ENCODE measurements around the gene ZDHHC14.
A peak's percentile ranks its signal among the peaks of the same experiment; 100 is the strongest.
"Not testable (repeated sequence)": the region's sequence is repeated elsewhere in the genome, so short reads cannot be mapped to it uniquely, and the experiment has no call there.

The ZDHHC14 gene

GRCh38 chr6:157380779-157381561, at the start of gene ZDHHC14:
Gene ZDHHC14 (plus strand): TSS chr6:157381190.
- peak; percentile 66 to 83 for DNase-seq

GRCh38 chr6:157332813-157333212, 48.2 kb upstream of the ZDHHC14 start:
- DNase-seq, result no peak

DNA sequence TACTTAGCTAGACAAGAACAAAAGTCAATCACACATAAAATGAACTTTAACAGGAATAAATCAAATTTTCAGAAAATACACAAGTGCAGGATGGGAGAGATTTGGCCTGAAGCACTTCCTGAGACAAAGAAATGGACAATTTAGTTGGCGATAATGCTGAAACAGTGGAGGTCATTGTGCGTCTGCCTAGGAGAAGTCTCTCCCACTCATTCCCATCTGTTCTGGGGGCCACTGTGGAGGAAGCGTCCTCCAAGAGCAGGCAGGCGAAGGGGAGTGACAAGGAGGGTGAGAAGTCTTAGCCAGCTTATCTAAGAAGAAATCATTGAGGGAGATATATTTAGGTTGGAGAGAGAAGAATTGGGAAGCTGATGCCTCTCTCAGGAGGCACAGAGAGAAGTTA, 47.5 kb upstream of the ZDHHC14 start:
- DNase-seq, result no peak

- DNase-seq, result no peak
Observed at GRCh38 chr6:157333956-157334355, 47.0 kb upstream of the ZDHHC14 start.

- peak in 1 of 2 experiments; percentile 18 for DNase-seq
Observed at GRCh38 chr6:157335829-157336228, 45.2 kb upstream of the ZDHHC14 start.

DNA sequence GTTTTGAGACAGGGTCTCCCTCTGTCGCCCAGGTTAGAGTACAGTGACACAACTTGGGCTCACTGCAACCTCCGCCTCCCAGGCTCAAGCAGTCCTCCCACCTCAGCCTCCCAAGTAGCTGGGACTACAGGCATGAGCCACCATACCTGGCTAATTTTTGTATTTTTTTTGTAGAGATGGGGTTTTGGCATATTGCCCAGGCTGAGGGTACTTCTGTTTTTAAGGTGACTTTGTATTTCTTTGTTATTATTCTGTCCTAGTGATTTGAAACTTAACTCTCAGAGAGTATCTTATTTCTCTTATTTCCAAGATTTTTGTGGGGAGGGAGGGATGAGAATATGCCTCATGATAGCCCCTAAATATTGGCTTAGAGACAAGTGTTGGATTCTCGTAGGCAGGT, 43.7 kb upstream of the ZDHHC14 start:
- DNase-seq, result not testable (repeated sequence)

- no peak for DNase-seq
Observed at GRCh38 chr6:157337751-157338150, 43.2 kb upstream of the ZDHHC14 start.

DNA sequence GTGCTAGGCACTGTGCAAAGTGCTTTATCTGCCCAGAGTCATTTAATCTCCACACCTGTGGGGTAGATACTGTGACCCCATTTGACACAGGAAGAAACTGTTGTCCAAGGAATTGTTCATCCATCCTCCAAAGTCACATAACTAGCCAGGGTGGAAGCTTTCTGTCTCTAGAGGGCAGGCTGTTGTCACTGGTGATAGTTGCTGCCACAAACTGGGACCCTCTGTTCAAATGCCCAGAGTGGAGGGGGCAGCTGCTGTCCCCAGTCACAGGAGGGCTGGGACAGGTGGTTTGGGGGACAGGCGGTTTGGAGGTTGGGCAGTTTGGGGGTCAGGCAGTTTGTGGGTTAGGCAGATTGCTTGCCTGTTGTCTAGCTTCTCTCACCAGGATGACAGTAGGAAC, 41.6 kb upstream of the ZDHHC14 start:
- DNase-seq, result no peak

DNA sequence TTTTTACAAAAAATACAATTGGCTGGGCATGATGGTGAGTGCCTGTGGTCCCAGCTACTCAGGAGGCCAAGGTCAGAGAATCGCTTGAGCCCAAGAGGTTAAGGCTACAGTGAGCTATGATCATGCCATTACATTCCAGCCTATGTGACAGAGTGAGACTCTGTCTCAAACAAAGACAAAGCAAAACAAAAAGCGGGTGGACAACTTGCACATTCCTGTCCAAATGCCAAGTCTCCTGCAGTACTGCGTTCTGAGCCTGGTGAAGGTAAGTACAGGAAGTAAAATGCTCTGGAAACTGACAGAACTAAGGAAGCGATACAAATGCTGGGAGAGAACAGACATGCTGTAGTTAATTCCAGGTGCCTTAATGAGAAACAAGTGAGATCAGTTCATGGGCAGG, 37.3 kb upstream of the ZDHHC14 start:
- no peak for DNase-seq

GRCh38 chr6:157346373-157346772, 34.6 kb upstream of the ZDHHC14 start:
- DNase-seq, result no peak

GRCh38 chr6:157358287-157358686, 22.7 kb upstream of the ZDHHC14 start:
- DNase-seq, result no peak

DNA sequence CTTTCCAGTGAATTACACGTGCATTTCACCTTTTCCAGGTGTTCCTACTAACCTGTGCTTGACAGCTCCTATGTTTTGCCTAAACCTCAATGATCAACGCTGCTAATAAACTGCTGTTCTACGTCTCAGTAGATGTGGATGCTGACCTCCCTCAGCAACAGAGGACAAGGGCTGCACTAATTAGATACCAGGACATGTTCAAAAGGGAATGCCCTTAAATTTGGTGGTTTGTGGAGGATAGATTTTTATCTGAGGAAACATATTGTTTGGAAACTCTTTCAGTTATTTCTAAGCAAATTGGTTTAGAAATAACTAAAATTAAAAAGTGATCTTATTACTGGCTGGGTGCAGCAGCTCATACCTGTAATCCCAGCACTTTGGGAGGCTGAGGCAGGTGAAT, 19.1 kb upstream of the ZDHHC14 start:
- DNase-seq, result no peak

- no peak for DNase-seq
Observed at GRCh38 chr6:157364705-157365104, 16.3 kb upstream of the ZDHHC14 start.

DNA sequence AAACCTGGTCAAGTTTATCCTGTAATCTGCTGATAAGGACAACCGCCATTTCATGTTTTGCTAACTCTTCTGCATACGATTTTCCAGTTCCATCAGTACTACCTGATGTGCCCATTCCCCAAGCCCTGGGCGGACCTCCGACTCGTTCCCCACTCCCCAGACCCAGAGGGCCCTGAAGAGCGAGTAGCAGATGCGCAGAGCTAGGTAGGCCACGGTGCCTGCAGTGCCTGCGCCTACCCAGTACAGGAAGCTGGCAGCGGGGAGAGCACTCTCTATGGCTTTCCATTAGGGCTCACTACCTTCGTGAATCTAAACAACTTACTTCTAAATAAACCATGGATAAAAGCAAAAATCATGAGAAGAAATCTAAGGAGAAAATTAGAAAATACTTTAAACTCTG, 14.3 kb upstream of the ZDHHC14 start:
- DNase-seq, result no peak

GRCh38 chr6:157368359-157369049, 12.5 kb upstream of the ZDHHC14 start:
- no peak for DNase-seq

DNA sequence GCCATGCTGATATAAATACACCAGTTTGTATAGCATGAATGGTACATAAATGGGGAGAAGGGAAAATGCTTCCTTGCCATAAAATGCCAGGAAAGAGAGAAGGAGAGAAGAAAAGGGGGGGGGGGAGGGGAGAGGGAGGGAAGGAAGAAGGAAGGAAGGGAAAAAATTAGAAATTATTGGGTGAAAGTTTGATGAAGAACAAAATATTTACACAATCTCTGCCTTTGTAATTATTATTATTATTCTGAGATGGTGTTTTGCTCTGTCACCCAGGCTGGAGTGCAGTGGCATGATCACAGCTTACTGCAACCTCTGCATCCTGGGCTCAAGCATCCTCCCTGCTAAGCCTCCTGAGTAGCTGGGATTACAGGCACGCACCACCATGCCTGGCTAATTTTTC, 10.2 kb upstream of the ZDHHC14 start:
- no peak for DNase-seq

DNA sequence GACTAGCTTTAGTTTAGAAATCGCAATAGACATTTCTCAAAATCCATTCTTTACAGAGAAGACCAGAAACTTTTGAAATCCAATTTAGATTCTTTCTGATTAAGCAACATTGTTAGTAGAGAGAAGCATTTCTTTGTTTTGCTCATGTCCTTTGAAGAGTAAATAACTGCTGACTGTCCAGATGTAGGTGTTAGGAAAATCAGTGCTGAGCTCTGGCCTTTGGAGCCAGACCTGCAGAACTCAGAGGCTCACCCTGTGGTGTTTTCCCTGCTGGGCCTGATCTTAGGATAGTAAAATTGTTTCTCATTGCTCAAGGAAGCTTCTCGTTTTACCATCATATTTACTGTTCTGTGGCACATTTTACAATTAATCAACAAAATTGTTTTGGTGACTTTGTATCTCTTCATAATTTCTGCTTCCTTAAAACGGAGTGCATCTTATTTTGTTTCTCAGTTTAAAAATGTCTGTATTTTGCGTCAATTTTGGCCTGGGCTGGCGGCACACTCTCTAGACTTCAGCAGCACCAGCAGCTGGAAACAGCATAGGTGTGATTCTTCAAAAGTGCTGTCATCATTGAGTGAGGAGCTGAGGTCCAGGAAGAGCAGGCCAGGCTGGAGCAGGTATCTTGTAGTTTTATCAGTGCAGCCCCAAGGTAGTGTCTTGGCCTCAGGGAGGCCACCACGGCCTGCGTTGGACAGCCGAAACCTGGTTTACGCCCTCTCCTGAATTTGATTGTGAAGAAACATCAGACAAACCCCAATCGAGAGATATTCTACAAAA, 8.3 kb upstream of the ZDHHC14 start:
- no peak for DNase-seq

- DNase-seq, result no peak
Observed at GRCh38 chr6:157374889-157375443, 6.0 kb upstream of the ZDHHC14 start.

- DNase-seq, result no peak
Observed at GRCh38 chr6:157376241-157376640, 4.7 kb upstream of the ZDHHC14 start.

- DNase-seq, result peak; percentile 92 to 93
Observed at GRCh38 chr6:157376706-157377230, 4.2 kb upstream of the ZDHHC14 start.

- DNase-seq, result peak; percentile 97 to 99
Observed at GRCh38 chr6:157379656-157380457, 1.1 kb upstream of the ZDHHC14 start.

GRCh38 chr6:157380458-157380778, 572 bp upstream of the ZDHHC14 start:
- DNase-seq, result no peak

Data from SHP77 (cell line).